Lung (tissue), 12 donors: ENCODE data around the gene ZFAND3. TPM values are rescaled to one million over a fixed set of nuclear protein-coding genes. Genes with fewer than 3 reads are reported as not detected.

Source experiments
- ATAC-seq: fragments of 200-7000 bp; cut with Tn5 transposase; one replicate; pipeline ENCODE4 v1.9.1; 2020; ENCODE audit warnings: moderate number of reproducible peaks; ENCODE audit not compliant: insufficient read depth, low FRiP score
- DNase-seq, 3 donors: peaks; one replicate each; pipeline ENCODE4 v3.0.0-alpha.2; 2013 to 2017
- H3K27ac ChIP-seq, 2 donors: one replicate each; pipeline ENCODE4 v1.5.1; 2013; ENCODE audit warnings: mild to moderate bottlenecking in 2 of 2, moderate library complexity in 2 of 2, control low read depth in 1 of 2, inconsistent platforms in 1 of 2, low read depth in 1 of 2, low read length in 1 of 2
- H3K27me3 ChIP-seq, 3 donors: one replicate each; pipeline ENCODE4 v1.5.1; 2013; ENCODE audit warnings: low read length in 2 of 3; ENCODE audit not compliant: control insufficient read depth in 3 of 3, insufficient read depth in 3 of 3
- H3K36me3 ChIP-seq, 4 donors: one replicate each; pipeline ENCODE4 v1.5.1; 2013; ENCODE audit warnings: low read length in 4 of 4, mild to moderate bottlenecking in 1 of 4, moderate library complexity in 1 of 4; ENCODE audit not compliant: control insufficient read depth in 4 of 4, insufficient read depth in 4 of 4
- H3K4me1 ChIP-seq, 5 donors: one replicate each; pipeline ENCODE4 v1.5.1; 2013; ENCODE audit warnings: low read length in 5 of 5, mild to moderate bottlenecking in 2 of 5, moderate library complexity in 1 of 5; ENCODE audit not compliant: control insufficient read depth in 5 of 5, insufficient read depth in 5 of 5
- H3K4me3 ChIP-seq: one replicate; pipeline ENCODE4 v1.5.1; 2013; ENCODE audit warnings: mild to moderate bottlenecking, control low read depth, moderate library complexity
- H3K9ac ChIP-seq, 2 donors: one replicate each; pipeline ENCODE4 v1.5.1; 2013; ENCODE audit warnings: low read length in 2 of 2, control low read depth in 1 of 2; ENCODE audit not compliant: insufficient read depth in 1 of 2
- H3K9me3 ChIP-seq, 4 donors: one replicate each; pipeline ENCODE4 v1.5.1; 2013; ENCODE audit warnings: low read length in 3 of 4, mild to moderate bottlenecking in 1 of 4, moderate library complexity in 1 of 4; ENCODE audit not compliant: control insufficient read depth in 4 of 4, insufficient read depth in 3 of 4
- CTCF ChIP-seq: IDR thresholded peaks from 2 replicates; pipeline ENCODE4 v1.5.1; 2012; ENCODE audit warnings: mild to moderate bottlenecking; ENCODE audit errors: control extremely low read depth, extremely low read depth
- WGBS, 2 donors: extraction: QIAGEN DNeasy Blood & Tissue Kit; methylation state at CpG; one replicate each; pipeline ENCODE4 v1.1.7; 2013; 5-methylcytosine and 5-hydroxymethylcytosine counted together
- polyA plus RNA-seq, 2 donors: library from polyadenylated mRNA; stranded (reverse); fragments of 200-250 nt; gene quantifications; one replicate each; pipeline ENCODE4 v1.2.1, GENCODE V29; 2013
- total RNA-seq, 2 donors: library from RNA; depleted of rRNA in 1 of 2; stranded (reverse); fragments of >200 nt in 1 of 2; gene quantifications; one replicate each; pipeline ENCODE4 v1.2.1, GENCODE V29; 2014 to 2021
- donor health status: control.
- donor health status: control.
- donor health status: Bipolar disorder and iron deficiency.
- donor health status: healthy.
- donor health status: DM: yes; HTN: yes; CAD: no.

The ZFAND3 gene
- total and polyA plus RNA-seq, 4 donors = 27.6 to 63.6 (median 51.3) TPM

GRCh38 chr6:38150681-38151296, 331.3 kb downstream of the ZFAND3 start:
- Histone ChIP-seq H3K27me3 (no peaks in the 10 kb centered on the region), H3K4me3 (no peak overlapping the region), H3K4me1 (peaks cover 4 to 50% (median 26%) of the 10 kb centered on the region in 5 donors), H3K9me3 (no peaks in the 10 kb centered on the region), H3K9ac (no peak overlapping the region), H3K36me3 (peaks cover 0 to 21% (median 8%) of the 10 kb centered on the region in 4 donors), H3K27ac (no peak overlapping the region)
- WGBS, 2 donors = 91 to 100% methylated on average over 11 of the region's 11 CpGs
- DNase-seq (no peak), ATAC-seq (no peak)
- TF ChIP-seq CTCF = no peak

DNA sequence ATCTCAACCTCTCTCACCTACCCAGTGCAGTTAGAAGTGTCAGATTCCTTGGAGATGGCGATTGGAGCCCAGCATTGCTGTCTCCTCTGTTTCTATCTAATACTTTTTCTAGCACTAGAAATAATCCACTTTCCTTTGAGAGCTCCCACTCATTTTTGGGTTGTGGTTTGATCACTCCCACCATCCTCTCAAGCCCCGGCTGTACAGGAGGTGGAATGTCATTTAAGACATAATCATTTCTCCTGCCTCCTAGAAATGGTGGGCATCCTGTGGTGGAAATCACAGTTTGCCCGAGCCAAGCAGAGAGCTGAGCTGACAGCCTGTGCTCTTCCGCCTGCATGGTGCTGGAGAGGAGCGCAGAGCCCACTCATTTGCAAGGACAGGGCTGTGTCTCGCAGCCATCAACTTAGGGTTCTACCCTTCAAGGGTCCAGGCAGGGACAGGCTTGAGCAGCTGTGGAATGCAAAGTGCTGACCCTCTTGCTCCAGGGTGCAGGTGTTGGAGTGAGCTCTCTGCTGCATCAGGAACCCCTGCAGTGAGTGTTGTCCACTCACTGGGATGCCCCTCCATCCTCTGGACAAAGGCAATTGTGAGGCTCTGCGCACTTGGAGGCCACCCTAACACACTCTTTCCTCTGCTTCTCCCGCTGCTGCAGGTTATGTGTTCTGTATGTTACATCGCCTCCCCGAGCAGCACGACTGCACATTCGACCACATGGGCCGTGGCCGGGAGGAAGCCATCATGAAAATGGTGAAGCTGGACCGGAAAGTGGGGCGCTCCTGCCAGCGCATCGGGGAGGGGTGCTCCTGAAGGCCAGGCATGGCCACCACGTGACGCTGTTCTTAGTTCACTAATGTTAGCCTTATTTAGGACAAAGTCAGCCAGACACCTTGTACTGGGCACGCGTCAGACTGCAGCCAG, 332.3 kb downstream of the ZFAND3 start:
- Histone ChIP-seq H3K27ac (no peak overlapping the region), H3K4me3 (no peak overlapping the region), H3K27me3 (no peaks in the 10 kb centered on the region), H3K36me3 (peaks cover 0 to 16% (median 5%) of the 10 kb centered on the region in 4 donors), H3K9me3 (no peaks in the 10 kb centered on the region), H3K9ac (no peak overlapping the region), H3K4me1 (peaks cover 4 to 51% (median 27%) of the 10 kb centered on the region in 5 donors)
- ATAC-seq (no peak), DNase-seq (no peak)
- TF ChIP-seq CTCF = no peak
- WGBS, 2 donors = 97 to 98% methylated on average over 22 of the region's 22 CpGs

- Histone ChIP-seq H3K36me3 (peaks cover 0 to 16% (median 6%) of the 10 kb centered on the region in 4 donors), H3K9me3 (no peaks in the 10 kb centered on the region), H3K27ac (no peak overlapping the region), H3K9ac (no peak overlapping the region), H3K4me1 (peaks cover 4 to 49% (median 27%) of the 10 kb centered on the region in 5 donors), H3K27me3 (no peaks in the 10 kb centered on the region), H3K4me3 (no peak overlapping the region)
- ATAC-seq = no peak
- WGBS, 2 donors = 95 to 97% methylated on average over 8 of the region's 8 CpGs
- DNase-seq = no peak
- TF ChIP-seq CTCF = no peak
Observed at GRCh38 chr6:38152620-38153019, 333.1 kb downstream of the ZFAND3 start.
